Fibroblast of mammary gland (primary cell): ENCODE data around the gene RPUSD3.

Experiments used
- DNase-seq: peaks from one replicate; pipeline ENCODE4 v3.0.0-alpha.2; 2010; ENCODE audit warnings: low read depth
- H3K4me3 ChIP-seq: 2 replicates; pipeline ENCODE4 v1.5.1; 2011; ENCODE audit warnings: low read depth, mild to moderate bottlenecking, low read length, moderate library complexity; ENCODE audit not compliant: control insufficient read depth
- CTCF ChIP-seq: conservative IDR thresholded peaks from 2 replicates; pipeline ENCODE4 v1.5.1; 2011; ENCODE audit warnings: low read depth, low read length, inconsistent platforms; ENCODE audit not compliant: control insufficient read depth, insufficient read depth

RPUSD3 gene

GRCh38 chr3:9828801-9829755, 14.7 kb downstream of the RPUSD3 start:
- DNase-seq = no peak

GRCh38 chr3:9826815-9827573, 16.8 kb downstream of the RPUSD3 start:
- peak; percentile 30 for DNase-seq
- H3K4me3 ChIP-seq = no peak overlapping the region

More at GRCh38 chr3:9828801-9829755, 14.7 kb downstream of the RPUSD3 start:
- H3K4me3 ChIP-seq = no peak overlapping the region
- no peak for TF ChIP-seq CTCF

GRCh38 chr3:9825451-9826040, 18.3 kb downstream of the RPUSD3 start:
- no peak overlapping the region for H3K4me3 ChIP-seq
- no peak for TF ChIP-seq CTCF
- DNase-seq = no peak

More at GRCh38 chr3:9826815-9827573, 16.8 kb downstream of the RPUSD3 start:
- TF ChIP-seq CTCF = peak; percentile 28

- no peak overlapping the region for H3K4me3 ChIP-seq
- peak; percentile 53 for TF ChIP-seq CTCF
- peak; percentile 36 for DNase-seq
These were observed 22.9 kb downstream of the RPUSD3 start for GRCh38 chr3:9820946-9821345.

GRCh38 chr3:9820543-9820942, 23.3 kb downstream of the RPUSD3 start:
- no peak for TF ChIP-seq CTCF
- H3K4me3 ChIP-seq = no peak overlapping the region
- DNase-seq = no peak

GRCh38 chr3:9818666-9819335, 25.0 kb downstream of the RPUSD3 start:
- DNase-seq = no peak
- H3K4me3 ChIP-seq = no peak overlapping the region
- TF ChIP-seq CTCF = no peak
